Sigmoid colon (tissue), 7 donors: ENCODE measurements around the gene MYO5B. TPM values are rescaled to one million over a fixed set of nuclear protein-coding genes. Genes with fewer than 3 reads are reported as not detected.
A peak's percentile ranks its signal among the peaks of the same experiment; 100 is the strongest.
"Not testable (repeated sequence)": the region's sequence is repeated elsewhere in the genome, so short reads cannot be mapped to it uniquely, and the experiment has no call there.

Experiments
- DNase-seq: peaks from one replicate; pipeline ENCODE4 v3.0.0-alpha.2; 2019
- H3K27ac ChIP-seq, 4 donors: fragments of 200-600 bp; sonication (generic); one replicate each; pipeline ENCODE4 v1.5.1; 2016 to 2019; ENCODE audit warnings: mild to moderate bottlenecking in 1 of 4
- H3K27me3 ChIP-seq, 3 donors: fragments of 200-600 bp; sonication (generic); one replicate each; pipeline ENCODE4 v1.5.1; 2019; ENCODE audit warnings: mild to moderate bottlenecking in 1 of 3
- H3K36me3 ChIP-seq, 4 donors: fragments of 200-600 bp; sonication (generic); one replicate each; pipeline ENCODE4 v1.5.1; 2016 to 2019
- H3K4me1 ChIP-seq, 4 donors: fragments of 200-600 bp; sonication (generic); one replicate each; pipeline ENCODE4 v1.5.1; 2017 to 2019
- H3K4me3 ChIP-seq, 4 donors: fragments of 200-600 bp; sonication (generic); one replicate each; pipeline ENCODE4 v1.5.1; 2017 to 2019; ENCODE audit warnings: mild to moderate bottlenecking in 2 of 4, moderate library complexity in 1 of 4
- H3K9me3 ChIP-seq, 4 donors: fragments of 200-600 bp in 3 of 4; sonication (generic) in 3 of 4; one replicate each; pipeline versions ENCODE4 v1.5.1 to v1.6.1; 2013 to 2019
- EP300 ChIP-seq, 4 donors: sonication (generic); formaldehyde crosslinking; IDR thresholded peaks; one replicate each; pipeline ENCODE4 v1.6.1; 2017; ENCODE audit warnings: antibody characterized with exemption in 4 of 4
- POLR2A ChIP-seq, 2 donors: fragments of 450-650 bp; IDR thresholded peaks; one replicate each; pipeline ENCODE4 v1.6.1; 2016; ENCODE audit warnings: antibody characterized with exemption in 2 of 2, mild to moderate bottlenecking in 2 of 2, moderate library complexity in 2 of 2
- POLR2AphosphoS5 ChIP-seq, 4 donors: sonication (generic); formaldehyde crosslinking; IDR thresholded peaks; one replicate each; pipeline ENCODE4 v1.6.1; 2017; ENCODE audit warnings: antibody characterized with exemption in 4 of 4
- WGBS, 2 donors: extraction: QIAGEN DNeasy Blood & Tissue Kit; methylation state at CpG; one replicate each; pipeline ENCODE4 v1.1.7; 2013; 5-methylcytosine and 5-hydroxymethylcytosine counted together
- intact Hi-C: fragments of 100-400 bp; cut with DNase I; formaldehyde crosslinking; loops from one replicate; pipeline ENCODE4 v1.15.1; 2023
- polyA plus RNA-seq, 3 donors: library from polyadenylated mRNA; stranded (reverse); fragments of 200-250 nt; gene quantifications; one replicate each; pipeline ENCODE4 v1.2.3, GENCODE V29; 2013
- total RNA-seq, 4 donors: library from RNA; depleted of rRNA; stranded (reverse); fragments of >200 nt; gene quantifications; one replicate each; pipeline ENCODE4 v1.1.0, GENCODE V29; 2016
- TF ChIP-seq, protein P1 (sequence below), 4 experiments: fragments of 450-650 bp in 3 of 4; fragments of 200-600 bp in 1 of 4; IDR thresholded peaks; one replicate each; pipeline ENCODE4 v1.5.1; 2016 to 2019; ENCODE audit warnings: antibody characterized with exemption in 4 of 4, mild to moderate bottlenecking in 3 of 4, moderate library complexity in 2 of 4
- donor health status: healthy with polysubstance abuse.
- donor health status: Bipolar disorder and iron deficiency.
- donor health status: healthy.

Gene MYO5B
- total and polyA plus RNA-seq, 7 donors = 0.14 to 80.7 (median 3.0) TPM

DNA sequence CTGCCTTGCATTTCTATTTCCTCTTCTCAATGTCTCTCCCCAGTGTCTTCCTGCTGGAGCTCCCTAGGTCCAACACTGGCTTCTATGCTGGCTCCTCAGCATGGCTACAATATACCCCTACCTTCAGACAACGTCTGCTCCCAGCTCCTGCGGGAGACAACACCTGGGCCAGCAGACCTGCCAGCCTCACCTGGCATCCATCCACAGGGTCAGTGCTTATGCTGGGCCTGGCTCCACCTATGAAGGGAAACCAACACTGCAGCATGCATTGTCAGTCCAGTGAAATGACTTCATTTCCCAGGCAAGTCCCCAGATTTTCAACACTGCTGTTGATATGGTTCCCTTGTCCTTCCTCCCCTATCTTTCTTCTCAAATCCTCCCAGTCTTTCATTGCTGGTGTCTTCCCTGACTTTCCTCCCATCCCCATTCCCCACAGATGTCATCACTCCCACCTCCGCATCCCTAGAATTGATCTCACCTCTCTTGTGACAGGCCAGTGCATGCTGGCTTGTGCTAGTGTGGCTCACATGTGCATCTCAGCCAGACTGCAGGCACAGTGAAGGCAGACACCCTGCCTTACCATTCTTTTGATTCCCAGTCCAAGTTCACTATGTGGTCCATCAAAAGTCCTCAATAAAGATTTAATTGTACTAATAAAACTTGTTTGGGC, 98.0 kb downstream of the MYO5B start:
- no peaks in the 10 kb centered on the region for H3K36me3 ChIP-seq
- H3K9me3 ChIP-seq = no peaks in the 10 kb centered on the region
- H3K27me3 ChIP-seq = no peaks in the 10 kb centered on the region
- intact Hi-C loops = no loop called here
- no peak overlapping the region for H3K4me3 ChIP-seq
- DNase-seq = no peak
- TF ChIP-seq POLR2AphosphoS5 (IDR thresholded peaks at IDR 0.05) (no peak), POLR2A (IDR thresholded peaks at IDR 0.05) (no peak), EP300 (IDR thresholded peaks at IDR 0.05) (no peak)
- TF ChIP-seq, protein P1, sequence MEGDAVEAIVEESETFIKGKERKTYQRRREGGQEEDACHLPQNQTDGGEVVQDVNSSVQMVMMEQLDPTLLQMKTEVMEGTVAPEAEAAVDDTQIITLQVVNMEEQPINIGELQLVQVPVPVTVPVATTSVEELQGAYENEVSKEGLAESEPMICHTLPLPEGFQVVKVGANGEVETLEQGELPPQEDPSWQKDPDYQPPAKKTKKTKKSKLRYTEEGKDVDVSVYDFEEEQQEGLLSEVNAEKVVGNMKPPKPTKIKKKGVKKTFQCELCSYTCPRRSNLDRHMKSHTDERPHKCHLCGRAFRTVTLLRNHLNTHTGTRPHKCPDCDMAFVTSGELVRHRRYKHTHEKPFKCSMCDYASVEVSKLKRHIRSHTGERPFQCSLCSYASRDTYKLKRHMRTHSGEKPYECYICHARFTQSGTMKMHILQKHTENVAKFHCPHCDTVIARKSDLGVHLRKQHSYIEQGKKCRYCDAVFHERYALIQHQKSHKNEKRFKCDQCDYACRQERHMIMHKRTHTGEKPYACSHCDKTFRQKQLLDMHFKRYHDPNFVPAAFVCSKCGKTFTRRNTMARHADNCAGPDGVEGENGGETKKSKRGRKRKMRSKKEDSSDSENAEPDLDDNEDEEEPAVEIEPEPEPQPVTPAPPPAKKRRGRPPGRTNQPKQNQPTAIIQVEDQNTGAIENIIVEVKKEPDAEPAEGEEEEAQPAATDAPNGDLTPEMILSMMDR (IDR thresholded peaks at IDR 0.05) = no peak
- no peak overlapping the region for H3K27ac ChIP-seq
- WGBS, 2 donors = 49 to 81% methylated on average over 3 of the region's 3 CpGs
- H3K4me1 ChIP-seq = peaks cover 0 to 6% (median under 1%) of the 10 kb centered on the region in 4 donors

DNA sequence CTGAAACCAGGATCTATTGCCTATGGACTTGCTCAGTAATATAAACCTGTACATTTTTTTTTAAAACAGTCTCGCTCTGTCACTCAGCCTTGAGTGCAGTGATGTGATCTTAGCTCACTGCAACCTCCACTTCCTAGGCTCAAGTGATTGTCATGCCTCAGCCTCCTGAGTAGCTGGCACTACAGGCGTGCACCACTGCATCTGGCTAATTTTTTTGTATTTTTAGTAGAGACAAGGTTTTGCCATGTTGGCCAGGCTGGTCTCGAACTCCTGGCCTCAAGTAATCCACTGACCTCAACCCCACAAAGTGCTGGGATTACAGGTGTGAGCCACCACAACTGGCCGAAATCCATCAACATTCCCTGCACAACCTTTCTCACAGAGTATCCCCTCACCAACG, 100.2 kb downstream of the MYO5B start:
- DNase-seq, H3K4me1 ChIP-seq, H3K27ac ChIP-seq, intact Hi-C loops, H3K4me3 ChIP-seq, H3K27me3 ChIP-seq, H3K9me3 ChIP-seq, H3K36me3 ChIP-seq: not testable (repeated sequence)
- whole genome bisulfite sequencing, 2 donors = 87 to 92% methylated on average over 5 of the region's 5 CpGs

DNA sequence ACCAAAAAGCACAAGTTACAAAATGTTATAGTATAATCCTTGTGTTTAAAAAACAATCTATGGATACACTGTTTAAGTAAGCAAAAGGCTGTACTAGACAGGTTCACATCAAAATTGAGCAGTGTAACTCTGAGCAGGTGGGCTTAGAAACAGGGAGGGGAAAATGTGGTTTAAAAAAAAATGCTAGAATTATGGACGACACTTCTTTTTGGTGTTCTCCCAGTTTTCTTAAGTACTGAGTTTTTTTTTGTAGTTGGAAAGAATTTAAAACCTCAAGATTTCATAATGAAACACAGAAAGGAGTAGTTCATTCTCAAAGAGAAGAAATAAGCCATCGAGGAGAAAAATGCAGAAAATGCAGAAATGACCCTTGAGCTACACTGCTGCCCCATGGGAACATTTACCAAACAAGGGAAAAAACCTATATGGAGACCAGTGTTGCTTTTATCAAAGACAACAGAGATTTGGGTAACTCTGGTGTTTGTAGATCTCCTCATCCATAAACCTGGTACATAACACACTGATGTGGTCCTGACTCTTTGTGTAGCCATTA, 100.7 kb downstream of the MYO5B start:
- H3K27ac ChIP-seq = no peak overlapping the region
- 87 to 92% methylated on average over 2 of the region's 2 CpGs for WGBS, 2 donors
- TF ChIP-seq, protein P1 (IDR thresholded peaks at IDR 0.05) = no peak
- no peak for TF ChIP-seq EP300 (IDR thresholded peaks at IDR 0.05)
- no peak for TF ChIP-seq POLR2AphosphoS5 (IDR thresholded peaks at IDR 0.05)
- no peak for TF ChIP-seq POLR2A (IDR thresholded peaks at IDR 0.05)
- no peaks in the 10 kb centered on the region for H3K9me3 ChIP-seq
- no peak for DNase-seq
- H3K4me1 ChIP-seq = peaks cover 0 to 9% (median 4%) of the 10 kb centered on the region in 4 donors
- H3K4me3 ChIP-seq = no peak overlapping the region
- intact Hi-C loops = no loop called here
- no peaks in the 10 kb centered on the region for H3K36me3 ChIP-seq
- H3K27me3 ChIP-seq = no peaks in the 10 kb centered on the region

DNA sequence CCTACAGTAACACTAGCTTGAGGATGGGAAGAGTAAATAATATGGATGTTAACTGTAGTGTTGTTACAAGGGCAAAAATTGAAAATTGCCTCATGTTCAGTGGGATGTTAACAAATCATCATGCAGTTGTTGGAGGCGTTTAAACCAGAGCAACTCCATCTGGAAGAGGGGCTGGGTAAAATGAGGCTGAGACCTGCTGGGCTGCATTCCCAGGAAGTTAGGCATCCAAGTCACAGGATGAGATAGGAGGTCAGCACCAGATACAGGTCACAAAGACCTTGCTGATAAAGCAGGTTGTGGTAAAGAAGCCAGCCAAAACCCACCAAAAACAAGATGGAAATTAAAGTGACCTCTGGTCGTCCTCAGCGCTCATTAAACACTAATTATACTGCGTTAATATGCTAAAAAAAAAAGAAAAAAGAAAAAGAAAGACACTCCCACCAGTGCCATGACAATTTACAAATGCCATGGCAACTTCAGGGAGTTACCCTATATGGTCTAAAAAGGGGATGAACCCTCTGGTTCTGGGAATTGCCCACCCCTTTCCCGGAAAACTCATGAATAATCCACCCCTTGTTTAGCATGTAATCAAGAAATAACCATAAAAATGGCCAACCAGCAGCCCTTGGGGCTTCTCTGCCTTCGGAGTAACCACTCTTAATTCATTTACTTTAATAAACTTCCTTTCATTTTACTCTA, 101.4 kb downstream of the MYO5B start:
- DNase-seq = no peak
- Histone ChIP-seq H3K36me3 (no peaks in the 10 kb centered on the region), H3K27ac (no peak overlapping the region), H3K27me3 (no peaks in the 10 kb centered on the region), H3K9me3 (no peaks in the 10 kb centered on the region), H3K4me3 (no peak overlapping the region), H3K4me1 (peaks cover 0 to 9% (median 4%) of the 10 kb centered on the region in 4 donors)
- 86 to 89% methylated on average over 6 of the region's 6 CpGs for WGBS, 2 donors
- TF ChIP-seq, protein P1 (IDR thresholded peaks at IDR 0.05) = no peak
- no peak for TF ChIP-seq EP300 (IDR thresholded peaks at IDR 0.05)
- no peak for TF ChIP-seq POLR2AphosphoS5 (IDR thresholded peaks at IDR 0.05)
- no peak for TF ChIP-seq POLR2A (IDR thresholded peaks at IDR 0.05)
- intact Hi-C loops = no loop called here

DNA sequence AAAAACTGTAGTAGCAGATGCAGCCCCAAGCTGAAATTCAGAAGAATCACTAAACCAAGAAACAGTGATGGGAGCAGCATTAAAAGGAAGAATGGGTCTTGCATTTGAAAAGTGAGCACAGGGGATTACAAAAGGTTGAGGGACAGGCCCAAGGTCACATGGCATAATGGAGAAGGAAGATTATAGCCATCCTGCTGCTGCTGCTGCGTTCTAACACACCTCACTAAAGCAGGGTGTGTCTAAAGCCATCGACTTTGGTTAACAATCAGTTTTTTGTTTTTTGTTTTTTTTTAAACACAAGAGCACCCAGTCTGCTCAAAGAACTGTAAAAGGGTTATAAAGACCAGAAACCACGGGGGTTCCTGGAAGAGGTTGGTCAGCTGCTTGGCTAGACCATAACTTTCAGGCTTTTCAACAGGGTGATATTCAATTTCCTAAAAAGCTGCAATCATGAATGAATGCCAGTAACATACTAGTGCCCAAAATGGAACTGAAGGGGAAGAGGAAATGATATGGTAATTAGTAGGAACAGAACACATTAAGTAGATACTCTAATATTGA, 102.6 kb downstream of the MYO5B start:
- no peak for DNase-seq
- H3K36me3 ChIP-seq = no peaks in the 10 kb centered on the region
- intact Hi-C loops = no loop called here
- no peaks in the 10 kb centered on the region for H3K27me3 ChIP-seq
- peak overlapping the region in 1 of 4 donors; percentile 5 for H3K27ac ChIP-seq
- no peak overlapping the region for H3K4me3 ChIP-seq
- no peaks in the 10 kb centered on the region for H3K9me3 ChIP-seq
- peaks cover 0 to 9% (median 4%) of the 10 kb centered on the region in 4 donors for H3K4me1 ChIP-seq
- WGBS, 2 donors = 8 to 34% methylated on average over 3 of the region's 3 CpGs
- TF ChIP-seq EP300 (IDR thresholded peaks at IDR 0.05) = no peak
- TF ChIP-seq, protein P1 (IDR thresholded peaks at IDR 0.05) = no peak
- TF ChIP-seq POLR2A (IDR thresholded peaks at IDR 0.05) = no peak
- TF ChIP-seq POLR2AphosphoS5 (IDR thresholded peaks at IDR 0.05) = no peak
